ENCODE measurements around the gene SUSD1. TPM values are rescaled to one million over a fixed set of nuclear protein-coding genes. Genes with fewer than 3 reads are reported as not detected.

The SUSD1 gene
- total and polyA plus RNA-seq, 12 donors: 1.5 to 14.7 (median 4.3) TPM

GRCh38 chr9:112159781-112160180 lies 15.3 kb downstream of the SUSD1 start:
- ATAC-seq (no peak), DNase-seq (no peak)
- Histone ChIP-seq H3K4me1 (peaks cover 0 to 15% (median 0%) of the 10 kb centered on the region in 9 donors), H3K9me3 (no peaks in the 10 kb centered on the region), H3K36me3 (peaks cover 0 to 14% (median 0%) of the 10 kb centered on the region in 9 donors), H3K27me3 (no peaks in the 10 kb centered on the region), H3K4me3 (no peak overlapping the region), H3K27ac (no peak overlapping the region)
- 98 to 99% methylated on average over 1 of the region's 1 CpG for WGBS, 2 donors
- TF ChIP-seq, protein P1, sequence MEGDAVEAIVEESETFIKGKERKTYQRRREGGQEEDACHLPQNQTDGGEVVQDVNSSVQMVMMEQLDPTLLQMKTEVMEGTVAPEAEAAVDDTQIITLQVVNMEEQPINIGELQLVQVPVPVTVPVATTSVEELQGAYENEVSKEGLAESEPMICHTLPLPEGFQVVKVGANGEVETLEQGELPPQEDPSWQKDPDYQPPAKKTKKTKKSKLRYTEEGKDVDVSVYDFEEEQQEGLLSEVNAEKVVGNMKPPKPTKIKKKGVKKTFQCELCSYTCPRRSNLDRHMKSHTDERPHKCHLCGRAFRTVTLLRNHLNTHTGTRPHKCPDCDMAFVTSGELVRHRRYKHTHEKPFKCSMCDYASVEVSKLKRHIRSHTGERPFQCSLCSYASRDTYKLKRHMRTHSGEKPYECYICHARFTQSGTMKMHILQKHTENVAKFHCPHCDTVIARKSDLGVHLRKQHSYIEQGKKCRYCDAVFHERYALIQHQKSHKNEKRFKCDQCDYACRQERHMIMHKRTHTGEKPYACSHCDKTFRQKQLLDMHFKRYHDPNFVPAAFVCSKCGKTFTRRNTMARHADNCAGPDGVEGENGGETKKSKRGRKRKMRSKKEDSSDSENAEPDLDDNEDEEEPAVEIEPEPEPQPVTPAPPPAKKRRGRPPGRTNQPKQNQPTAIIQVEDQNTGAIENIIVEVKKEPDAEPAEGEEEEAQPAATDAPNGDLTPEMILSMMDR (IDR thresholded peaks at IDR 0.05): no peak
- intact Hi-C loops (cut with DNase I): no loop called here

DNA sequence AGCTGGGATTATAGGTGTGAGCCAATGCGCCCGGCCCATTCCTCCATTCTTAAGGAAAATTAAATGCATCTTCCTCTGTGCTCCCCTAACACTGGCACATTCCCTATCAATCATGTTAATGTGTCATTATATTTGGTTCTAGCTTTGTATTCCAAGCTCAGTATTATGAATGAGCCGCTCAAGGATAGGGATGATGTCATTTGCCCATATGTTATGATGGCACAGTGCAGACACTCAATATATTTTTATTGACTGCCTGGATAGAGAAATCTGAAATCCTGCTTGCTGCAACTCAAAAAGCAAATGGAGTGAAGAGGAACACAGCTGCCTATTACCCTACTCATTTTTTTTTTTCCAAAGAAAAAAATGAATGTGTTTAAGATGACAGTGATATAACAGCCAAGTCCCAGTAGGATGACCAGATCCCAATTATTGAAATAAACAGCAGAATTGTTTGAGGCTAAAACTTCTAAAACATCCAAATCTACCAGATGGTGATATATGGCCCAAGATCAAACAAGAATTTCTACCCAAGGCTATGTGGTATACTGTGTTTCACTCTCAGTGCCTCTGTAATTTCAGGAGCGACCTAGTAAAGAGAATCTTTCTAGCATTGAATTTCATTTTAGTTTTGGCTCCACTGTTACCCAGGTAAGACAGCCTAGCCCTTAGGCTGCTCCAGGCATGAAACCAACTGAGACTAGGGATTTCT lies 16.3 kb downstream of the SUSD1 start:
- H3K27me3 ChIP-seq: no peaks in the 10 kb centered on the region
- peaks cover 0 to 21% (median 0%) of the 10 kb centered on the region in 9 donors for H3K36me3 ChIP-seq
- peak overlapping the region in 1 of 10 donors; percentile 27 for H3K27ac ChIP-seq
- ATAC-seq (no peak), DNase-seq (no peak)
- WGBS, 2 donors: 87 to 94% methylated on average over 4 of the region's 4 CpGs
- H3K4me1 ChIP-seq: peaks cover 0 to 15% (median 0%) of the 10 kb centered on the region in 9 donors
- no peak overlapping the region for H3K4me3 ChIP-seq
- no peaks in the 10 kb centered on the region for H3K9me3 ChIP-seq
- intact Hi-C loops (cut with DNase I): no loop called here
- TF ChIP-seq, protein P1 (IDR thresholded peaks at IDR 0.05): no peak

DNA sequence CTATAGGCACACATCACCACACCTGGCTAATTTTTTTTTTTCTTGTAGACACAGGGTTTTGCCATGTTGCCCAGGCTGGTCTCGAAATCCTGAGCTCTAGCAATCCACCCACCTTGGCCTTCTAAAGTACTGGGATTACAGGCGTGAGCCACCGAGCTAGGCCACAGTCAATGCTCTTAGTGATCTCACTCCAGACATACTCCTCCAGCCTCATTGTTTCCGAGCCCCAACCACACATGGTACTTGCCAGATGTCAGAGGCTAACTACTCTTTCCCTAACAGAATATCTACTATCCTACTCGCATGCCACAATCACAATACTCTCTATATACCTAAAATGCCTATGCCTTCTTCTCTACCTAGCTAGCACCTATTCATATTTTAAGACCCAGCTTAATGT lies 17.1 kb downstream of the SUSD1 start:
- peak overlapping the region in 1 of 10 donors; percentile 27 for H3K27ac ChIP-seq
- H3K9me3 ChIP-seq: no peaks in the 10 kb centered on the region
- TF ChIP-seq, protein P1 (IDR thresholded peaks at IDR 0.05): no peak
- 89 to 96% methylated on average over 5 of the region's 5 CpGs for WGBS, 2 donors
- intact Hi-C loops (cut with DNase I): no loop called here
- H3K4me3 ChIP-seq: no peak overlapping the region
- DNase-seq: no peak
- H3K4me1 ChIP-seq: peaks cover 0 to 10% (median 0%) of the 10 kb centered on the region in 9 donors
- H3K36me3 ChIP-seq: peaks cover 0 to 25% (median 0%) of the 10 kb centered on the region in 9 donors
- ATAC-seq: no peak
- no peaks in the 10 kb centered on the region for H3K27me3 ChIP-seq

GRCh38 chr9:112157087-112157486 lies 18.0 kb downstream of the SUSD1 start:
- Histone ChIP-seq H3K9me3 (no peaks in the 10 kb centered on the region), H3K27me3 (no peaks in the 10 kb centered on the region), H3K27ac (peak overlapping the region in 1 of 10 donors; percentile 40), H3K4me1 (peaks cover 0 to 7% (median 0%) of the 10 kb centered on the region in 9 donors), H3K4me3 (no peak overlapping the region), H3K36me3 (peaks cover 0 to 29% (median 0%) of the 10 kb centered on the region in 9 donors)
- WGBS, 2 donors: 58 to 62% methylated on average over 1 of the region's 1 CpG
- DNase-seq (no peak), ATAC-seq (peak in 2 of 8 donors; percentile 28 to 50)
- intact Hi-C loops (cut with DNase I): no loop called here
- TF ChIP-seq, protein P1 (IDR thresholded peaks at IDR 0.05): no peak

Data from heart right ventricle (tissue), 16 donors.